BJ (cell line): ENCODE measurements around the gene GUCA2B. TPM values are rescaled to one million over a fixed set of nuclear protein-coding genes. Genes with fewer than 3 reads are reported as not detected.

Experiments used
- CTCF ChIA-PET: fragments of 350-600 bp; formaldehyde crosslinking; extraction: SDS; loops from one replicate; lab custom pipeline; 2021; ENCODE audit warnings: antibody characterized with exemption, inconsistent platforms; lab: Yijun Ruan, JAX
- POLR2A ChIA-PET: fragments of 300-600 bp; sonication (Branson Sonifier 250); formaldehyde crosslinking; extraction: SDS; loops from one replicate; lab custom pipeline; 2021; ENCODE audit warnings: antibody characterized with exemption; lab: Charles Lee
- DNase-seq: peaks from one replicate; pipeline ENCODE4 v3.0.0-alpha.2; 2011; ENCODE audit warnings: low read depth
- H3K27me3 ChIP-seq: 2 replicates; pipeline ENCODE4 v1.6.0; 2011; ENCODE audit warnings: low read length; ENCODE audit not compliant: control insufficient read depth, insufficient read depth
- H3K36me3 ChIP-seq: 2 replicates; pipeline ENCODE4 v1.5.1; 2011; ENCODE audit warnings: low read length; ENCODE audit not compliant: control insufficient read depth, insufficient read depth
- H3K4me3 ChIP-seq: 2 replicates; pipeline ENCODE4 v1.5.1; 2011; ENCODE audit warnings: low read depth, mild to moderate bottlenecking, control low read depth, low read length
- polyA plus RNA-seq: library from polyadenylated mRNA; depleted of rRNA; stranded (reverse); fragments of >200 nt; gene quantifications from 2 replicates; pipeline ENCODE4 v1.2.3, GENCODE V29; 2011
- TF ChIP-seq, protein P1 (sequence below): IDR thresholded peaks from 2 replicates; pipeline ENCODE4 v1.5.1; 2011; ENCODE audit warnings: low read depth, mild to moderate bottlenecking, control low read depth, inconsistent platforms, low read length, moderate library complexity; ENCODE audit not compliant: insufficient read depth

GUCA2B gene
- polyA plus RNA-seq, 1 experiment = not detected

DNA sequence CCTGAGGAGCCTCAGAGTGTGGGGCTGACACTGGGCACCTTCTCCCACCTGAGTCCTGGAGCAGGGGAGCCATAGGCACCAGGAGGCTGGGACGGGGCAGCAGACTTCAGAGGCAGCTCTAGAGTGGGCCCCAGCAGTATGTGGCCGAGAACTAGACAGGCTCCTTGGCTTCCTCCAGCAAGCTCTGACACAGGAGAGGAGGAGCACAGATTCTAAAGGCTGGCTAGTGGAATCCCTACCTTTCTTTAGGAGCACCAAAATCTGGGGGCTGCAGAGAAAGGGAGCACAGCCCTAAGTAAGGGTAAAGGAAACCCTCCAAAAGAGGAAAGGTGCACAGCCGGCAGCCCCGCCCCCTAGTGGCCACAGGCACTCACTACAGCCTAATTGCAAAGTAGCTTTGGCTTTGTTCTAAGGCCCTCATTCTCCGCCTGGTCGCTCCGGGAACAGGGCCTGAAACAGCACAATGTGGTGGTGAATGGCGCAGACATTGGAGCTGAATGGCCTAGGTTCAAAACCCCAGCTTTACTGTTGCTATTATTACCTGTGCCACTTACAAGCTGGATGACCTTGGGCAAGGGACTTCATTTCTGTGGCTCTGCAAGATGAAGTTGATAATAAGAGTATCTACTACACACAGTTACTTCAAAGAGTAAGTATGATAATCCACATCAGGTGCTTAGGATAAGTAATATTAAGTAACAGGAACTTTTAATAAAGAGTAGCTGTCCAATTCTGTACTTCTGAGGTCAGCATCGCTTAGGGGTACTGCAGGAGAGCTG, 20.1 kb downstream of the GUCA2B start:
- POLR2A ChIA-PET = no interaction called here
- Histone ChIP-seq H3K27me3 (no peaks in the 10 kb centered on the region), H3K36me3 (no peaks in the 10 kb centered on the region), H3K4me3 (no peak overlapping the region)
- TF ChIP-seq, protein P1, sequence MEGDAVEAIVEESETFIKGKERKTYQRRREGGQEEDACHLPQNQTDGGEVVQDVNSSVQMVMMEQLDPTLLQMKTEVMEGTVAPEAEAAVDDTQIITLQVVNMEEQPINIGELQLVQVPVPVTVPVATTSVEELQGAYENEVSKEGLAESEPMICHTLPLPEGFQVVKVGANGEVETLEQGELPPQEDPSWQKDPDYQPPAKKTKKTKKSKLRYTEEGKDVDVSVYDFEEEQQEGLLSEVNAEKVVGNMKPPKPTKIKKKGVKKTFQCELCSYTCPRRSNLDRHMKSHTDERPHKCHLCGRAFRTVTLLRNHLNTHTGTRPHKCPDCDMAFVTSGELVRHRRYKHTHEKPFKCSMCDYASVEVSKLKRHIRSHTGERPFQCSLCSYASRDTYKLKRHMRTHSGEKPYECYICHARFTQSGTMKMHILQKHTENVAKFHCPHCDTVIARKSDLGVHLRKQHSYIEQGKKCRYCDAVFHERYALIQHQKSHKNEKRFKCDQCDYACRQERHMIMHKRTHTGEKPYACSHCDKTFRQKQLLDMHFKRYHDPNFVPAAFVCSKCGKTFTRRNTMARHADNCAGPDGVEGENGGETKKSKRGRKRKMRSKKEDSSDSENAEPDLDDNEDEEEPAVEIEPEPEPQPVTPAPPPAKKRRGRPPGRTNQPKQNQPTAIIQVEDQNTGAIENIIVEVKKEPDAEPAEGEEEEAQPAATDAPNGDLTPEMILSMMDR = peak; percentile 97
- no peak for DNase-seq
- CTCF ChIA-PET = interaction anchor here (0.6 to 4.2 kb wide), 60 partner anchors 8 to 658 kb away, joined by 3 to 46 read pairs (median 4); partner anchors contain the start of genes C1orf50, CCDC30, FOXJ3 and GUCA2A

DNA sequence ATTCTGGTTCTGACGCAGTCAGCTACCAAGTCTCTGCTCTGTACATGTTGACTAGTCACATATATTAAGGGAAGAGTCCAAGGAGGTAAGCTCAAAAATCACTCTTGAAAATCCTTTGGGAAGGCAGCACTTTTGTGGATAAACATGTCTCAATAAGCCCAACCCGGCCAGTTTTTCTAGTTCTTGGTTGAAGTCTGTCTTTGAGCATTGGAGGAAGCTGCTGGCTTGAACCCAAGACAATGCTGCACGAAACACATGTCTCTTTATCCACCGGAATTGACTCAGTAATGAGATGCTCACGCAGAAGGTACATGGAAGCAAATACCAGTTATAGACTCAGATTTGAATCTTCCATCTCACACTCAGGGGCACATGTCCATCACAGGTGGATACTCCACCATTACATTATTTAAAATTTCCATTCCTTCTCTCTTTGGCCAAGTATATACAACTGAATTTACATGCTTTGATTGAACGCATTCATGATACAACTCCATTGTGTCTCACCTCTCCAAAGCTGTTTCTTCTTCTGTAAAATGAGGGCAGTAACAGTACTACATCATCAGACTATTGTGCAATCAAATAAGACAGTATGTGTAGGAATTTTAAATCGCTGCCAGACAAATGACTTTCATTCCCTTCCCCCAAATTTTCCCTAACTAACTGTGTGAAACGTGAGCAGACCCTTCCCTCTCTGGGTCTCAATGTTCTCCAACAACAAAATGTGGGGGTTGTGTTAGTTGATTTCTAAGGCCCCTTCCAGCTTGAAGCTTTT, 20.9 kb downstream of the GUCA2B start:
- TF ChIP-seq, protein P1 = no peak
- ChIA-PET CTCF (interaction anchor here (0.6 to 4.2 kb wide), 55 partner anchors 7 to 659 kb away, joined by 3 to 46 read pairs (median 4); partner anchors contain the start of genes C1orf50, CCDC30, FOXJ3 and GUCA2A), POLR2A (no interaction called here)
- no peak overlapping the region for H3K4me3 ChIP-seq
- H3K27me3 ChIP-seq = no peaks in the 10 kb centered on the region
- DNase-seq = no peak
- H3K36me3 ChIP-seq = no peaks in the 10 kb centered on the region

DNA sequence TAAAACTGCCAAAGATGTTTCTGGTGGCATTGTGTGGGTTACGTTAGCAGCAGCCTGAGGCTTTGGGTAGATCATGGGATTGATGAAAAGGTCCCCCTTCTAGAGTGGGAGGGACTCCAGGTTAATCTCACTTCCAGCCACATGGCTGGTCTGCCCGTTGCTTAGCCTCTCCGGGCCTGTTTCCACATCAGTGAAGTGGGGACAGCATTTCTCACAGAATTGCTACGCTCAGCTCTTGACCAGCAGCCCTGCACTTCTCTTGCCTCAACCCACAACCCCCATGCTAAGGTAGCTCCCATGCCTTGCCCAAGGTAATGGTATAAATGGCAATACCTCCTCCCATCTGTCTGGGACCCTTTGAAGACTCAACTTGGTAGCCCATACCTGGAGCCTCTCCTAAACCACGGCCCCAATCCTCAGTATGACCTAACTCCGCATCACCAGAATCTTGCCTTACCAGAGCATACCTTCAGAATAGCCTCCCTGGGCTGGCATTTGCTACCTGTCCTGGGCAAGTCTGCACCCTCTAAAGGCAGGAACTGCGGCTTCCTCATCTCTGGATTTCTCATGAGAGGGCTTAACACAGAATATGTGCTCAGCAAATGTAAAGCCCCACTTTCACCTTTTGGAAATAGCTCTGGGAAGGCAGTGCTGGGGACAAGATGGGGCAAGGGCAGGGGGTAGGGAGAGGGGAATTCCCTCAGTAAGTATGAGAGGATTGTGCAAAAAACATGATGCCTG, 22.3 kb downstream of the GUCA2B start:
- Histone ChIP-seq H3K4me3 (no peak overlapping the region), H3K36me3 (no peaks in the 10 kb centered on the region), H3K27me3 (no peaks in the 10 kb centered on the region)
- TF ChIP-seq, protein P1 = no peak
- no peak for DNase-seq
- ChIA-PET CTCF (interaction anchor here (1.0 to 2.7 kb wide), 5 partner anchors 17 to 602 kb away, joined by 3 to 22 read pairs (median 3); no protein-coding TSS in a partner anchor), POLR2A (no interaction called here)

DNA sequence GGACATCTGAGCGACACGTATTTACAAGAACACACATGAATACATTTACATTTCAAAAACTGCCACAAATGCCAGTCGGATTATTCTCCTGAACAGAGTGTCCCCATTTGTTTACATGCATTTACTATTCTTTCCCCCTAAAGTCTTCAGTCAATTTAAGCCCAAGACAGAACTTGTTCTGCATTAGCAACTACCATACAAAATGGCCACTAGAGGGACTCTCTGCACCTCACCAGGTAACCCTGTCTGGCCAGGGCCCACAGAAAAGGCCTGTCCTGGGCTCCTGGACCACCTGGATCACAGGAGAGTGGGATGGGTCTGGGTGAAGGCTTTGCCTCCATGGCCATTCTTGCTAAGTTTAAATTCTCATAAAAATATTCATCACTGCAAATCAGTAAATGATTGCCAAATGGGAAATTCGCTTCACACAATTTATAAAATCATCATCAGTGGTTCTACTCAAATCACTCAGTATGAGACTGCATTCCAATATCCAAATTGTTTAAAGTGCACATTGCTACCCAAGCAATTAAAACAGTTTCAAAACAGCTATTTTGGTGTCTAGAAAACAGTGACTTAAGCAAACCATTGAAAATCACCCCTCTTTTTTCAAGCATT, 23.8 kb downstream of the GUCA2B start:
- TF ChIP-seq, protein P1 = peak; percentile 76
- Histone ChIP-seq H3K36me3 (no peaks in the 10 kb centered on the region; the same call in 1 of the 2 replicates), H3K27me3 (no peaks in the 10 kb centered on the region), H3K4me3 (no peak overlapping the region)
- ChIA-PET POLR2A (interaction anchor here (0.6 kb wide), 1 partner anchor 334 kb away, joined by 4 read pairs; no protein-coding TSS in a partner anchor), CTCF (interaction anchor here (0.7 to 1.6 kb wide), 3 partner anchors 37 to 280 kb away, joined by 3 to 4 read pairs (median 3); partner anchors contain the start of gene PPCS)
- no peak for DNase-seq
